ENCODE measurements around the gene CDK19. TPM values are rescaled to one million over a fixed set of nuclear protein-coding genes. Genes with fewer than 3 reads are reported as not detected.

CDK19 gene
- total and polyA plus RNA-seq, 2 experiments from 2014 or later, result 3.3 to 11.2 TPM

DNA sequence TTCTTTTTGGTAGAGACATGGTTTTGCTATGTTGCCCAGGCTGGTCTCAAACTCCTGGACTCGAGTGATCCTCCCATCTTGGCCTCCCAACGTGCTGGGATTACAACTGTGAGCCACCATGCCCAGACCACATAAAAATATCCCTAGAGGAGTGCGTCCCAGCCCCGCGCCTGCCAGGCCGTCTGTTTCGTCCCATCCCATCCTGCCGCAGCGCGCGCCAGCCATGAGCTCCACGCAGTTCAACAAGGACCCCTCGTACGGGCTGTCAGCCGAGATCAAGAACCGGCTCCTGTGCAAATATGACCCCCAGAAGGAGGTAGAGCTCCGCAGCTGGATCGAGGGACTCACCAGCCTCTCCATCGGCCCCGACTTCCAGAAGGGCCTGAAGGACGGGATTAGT, 42.7 kb upstream of the CDK19 start:
- H3K27me3 ChIP-seq (replicated peaks; ENCODE audit: insufficient read depth), result no peaks in the 10 kb centered on the region
- DNase-seq, result no peak
- H3F3A ChIP-seq (ENCODE audit: insufficient read depth), result no peaks in the 10 kb centered on the region
- H3K9me3 ChIP-seq (ENCODE audit: low read depth), result no peaks in the 10 kb centered on the region
- no peaks in the 10 kb centered on the region for H3K4me1 ChIP-seq (ENCODE audit: insufficient read depth)
- H3K4me2 ChIP-seq (ENCODE audit: unreplicated experiment), result no peak overlapping the region
- in situ Hi-C loops (cut with MboI), result no loop called here
- no peaks in the 10 kb centered on the region for H3K79me2 ChIP-seq (ENCODE audit: insufficient read depth)
- no peak overlapping the region for H2AFZ ChIP-seq
- 96 to 97% methylated on average over 20 to 21 of the region's 21 CpGs for WGBS, 2 experiments (ENCODE audit: low coverage in 1 of 2, low lambda C conversion rate in 2 of 2, missing lambda C conversion rate in 2 of 2)
- H4K20me1 ChIP-seq (ENCODE audit: insufficient read depth), result no peaks in the 10 kb centered on the region
- H3K36me3 ChIP-seq (ENCODE audit: low read depth), result no peaks in the 10 kb centered on the region
- H3K27ac ChIP-seq, result no peak overlapping the region
- no peaks in the 10 kb centered on the region for H3K9me2 ChIP-seq (ENCODE audit: insufficient read depth)
- TF ChIP-seq EZH2phosphoT487 (IDR thresholded peaks at IDR 0.05; ENCODE audit: insufficient read depth, low read depth), result no peak
- H3K9ac ChIP-seq, result no peak overlapping the region
- no peak overlapping the region for H3K4me3 ChIP-seq

DNA sequence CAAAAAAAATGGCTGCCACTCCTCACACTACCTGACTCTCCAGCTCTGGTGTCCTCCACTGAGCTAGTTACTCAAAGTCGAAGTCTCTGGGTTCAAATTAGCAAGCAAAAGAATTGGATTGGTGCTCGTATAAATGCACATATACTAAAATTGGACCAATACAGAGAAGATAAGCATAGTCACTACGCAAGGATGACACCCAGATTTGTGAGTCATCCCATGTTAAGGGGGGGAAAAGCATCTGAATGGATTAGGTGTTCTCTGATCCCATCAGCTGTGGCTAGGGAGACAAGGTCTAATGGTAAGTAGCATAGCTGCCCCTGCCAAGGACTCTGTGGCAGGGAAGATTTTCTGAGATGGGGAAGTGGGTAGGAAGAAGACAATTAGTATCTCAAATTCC, 41.0 kb upstream of the CDK19 start:
- Histone ChIP-seq H3K36me3 (ENCODE audit: low read depth) (no peaks in the 10 kb centered on the region), H3K4me2 (ENCODE audit: unreplicated experiment) (no peak overlapping the region), H3F3A (ENCODE audit: insufficient read depth) (no peaks in the 10 kb centered on the region), H3K9ac (no peak overlapping the region), H3K27ac (no peak overlapping the region), H4K20me1 (ENCODE audit: insufficient read depth) (no peaks in the 10 kb centered on the region), H3K4me3 (no peak overlapping the region), H3K9me3 (ENCODE audit: low read depth) (no peaks in the 10 kb centered on the region), H3K9me2 (ENCODE audit: insufficient read depth) (no peaks in the 10 kb centered on the region), H3K79me2 (ENCODE audit: insufficient read depth) (no peaks in the 10 kb centered on the region), H2AFZ (no peak overlapping the region), H3K4me1 (ENCODE audit: insufficient read depth) (no peaks in the 10 kb centered on the region), H3K27me3 (replicated peaks; ENCODE audit: insufficient read depth) (no peaks in the 10 kb centered on the region)
- WGBS, 2 experiments (ENCODE audit: low coverage in 1 of 2, low lambda C conversion rate in 2 of 2, missing lambda C conversion rate in 2 of 2), result 87% methylated on average over 3 of the region's 3 CpGs
- TF ChIP-seq EZH2 (IDR thresholded peaks at IDR 0.05; ENCODE audit: insufficient read depth, poor library complexity, severe bottlenecking), result no peak
- TF ChIP-seq EZH2phosphoT487 (IDR thresholded peaks at IDR 0.05; ENCODE audit: insufficient read depth, low read depth), result no peak
- no peak for DNase-seq
- in situ Hi-C loops (cut with MboI), result no loop called here

- Histone ChIP-seq H3K9me3 (ENCODE audit: low read depth) (no peaks in the 10 kb centered on the region), H3K9ac (no peak overlapping the region), H3K4me2 (ENCODE audit: unreplicated experiment) (no peak overlapping the region), H2AFZ (no peak overlapping the region), H3K9me2 (ENCODE audit: insufficient read depth) (no peaks in the 10 kb centered on the region), H3K27me3 (replicated peaks; ENCODE audit: insufficient read depth) (no peaks in the 10 kb centered on the region), H3K79me2 (ENCODE audit: insufficient read depth) (no peaks in the 10 kb centered on the region), H3F3A (ENCODE audit: insufficient read depth) (no peaks in the 10 kb centered on the region), H3K4me1 (ENCODE audit: insufficient read depth) (no peaks in the 10 kb centered on the region), H3K36me3 (ENCODE audit: low read depth) (no peaks in the 10 kb centered on the region), H3K4me3 (no peak overlapping the region), H4K20me1 (ENCODE audit: insufficient read depth) (no peaks in the 10 kb centered on the region), H3K27ac (no peak overlapping the region)
- in situ Hi-C loops (cut with MboI), result no loop called here
- DNase-seq, result no peak
- no peak for TF ChIP-seq EZH2 (IDR thresholded peaks at IDR 0.05; ENCODE audit: insufficient read depth, poor library complexity, severe bottlenecking)
- TF ChIP-seq EZH2phosphoT487 (IDR thresholded peaks at IDR 0.05; ENCODE audit: insufficient read depth, low read depth), result no peak
- 44 to 45% methylated on average over 5 of the region's 5 CpGs for WGBS, 2 experiments (ENCODE audit: low coverage in 1 of 2, low lambda C conversion rate in 2 of 2, missing lambda C conversion rate in 2 of 2)
Measured at GRCh38 chr6:110853754-110854477, 38.6 kb upstream of the CDK19 start.

DNA sequence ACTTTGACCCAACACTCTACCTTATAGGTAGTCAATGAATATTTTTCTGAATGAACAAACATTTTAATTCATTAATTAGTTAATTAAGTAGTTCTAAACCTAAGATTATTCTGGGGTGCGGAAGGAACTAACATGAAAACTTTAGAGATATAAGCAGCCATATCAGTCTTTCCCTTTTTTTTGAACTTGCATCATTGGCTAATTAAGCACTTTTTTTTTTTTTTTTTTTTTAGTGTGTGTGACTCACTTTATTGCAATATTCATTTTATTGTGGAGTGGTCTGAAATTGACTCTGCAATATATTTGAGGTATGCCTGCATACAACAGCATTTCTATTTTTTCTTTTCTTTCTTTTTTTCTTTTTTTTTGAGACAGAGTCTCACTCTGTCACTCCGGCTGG, 37.5 kb upstream of the CDK19 start:
- Histone ChIP-seq H3K4me3 (no peak overlapping the region), H3K9ac (no peak overlapping the region), H3F3A (ENCODE audit: insufficient read depth) (no peaks in the 10 kb centered on the region), H3K79me2 (ENCODE audit: insufficient read depth) (no peaks in the 10 kb centered on the region), H3K4me1 (ENCODE audit: insufficient read depth) (no peaks in the 10 kb centered on the region), H3K4me2 (ENCODE audit: unreplicated experiment) (no peak overlapping the region), H3K36me3 (ENCODE audit: low read depth) (no peaks in the 10 kb centered on the region), H3K9me3 (ENCODE audit: low read depth) (no peaks in the 10 kb centered on the region), H4K20me1 (ENCODE audit: insufficient read depth) (no peaks in the 10 kb centered on the region), H3K27me3 (replicated peaks; ENCODE audit: insufficient read depth) (no peaks in the 10 kb centered on the region), H3K27ac (no peak overlapping the region), H2AFZ (no peak overlapping the region), H3K9me2 (ENCODE audit: insufficient read depth) (no peaks in the 10 kb centered on the region)
- no peak for TF ChIP-seq EZH2 (IDR thresholded peaks at IDR 0.05; ENCODE audit: insufficient read depth, poor library complexity, severe bottlenecking)
- TF ChIP-seq EZH2phosphoT487 (IDR thresholded peaks at IDR 0.05; ENCODE audit: insufficient read depth, low read depth), result no peak
- in situ Hi-C loops (cut with MboI), result no loop called here
- WGBS, 2 experiments (ENCODE audit: low coverage in 1 of 2, low lambda C conversion rate in 2 of 2, missing lambda C conversion rate in 2 of 2), result 96 to 98% methylated on average over 2 of the region's 2 CpGs
- peak; percentile 16 for DNase-seq

All from GM23248 (cell line).